Measurements from ENCODE around the gene COQ5. TPM values are rescaled to one million over a fixed set of nuclear protein-coding genes. Genes with fewer than 3 reads are reported as not detected.

COQ5 gene
- total and polyA plus RNA-seq, 2 donors (not counting 1 experiment from before 2014, with no cell fraction given) = 38.5 to 39.1 TPM

DNA sequence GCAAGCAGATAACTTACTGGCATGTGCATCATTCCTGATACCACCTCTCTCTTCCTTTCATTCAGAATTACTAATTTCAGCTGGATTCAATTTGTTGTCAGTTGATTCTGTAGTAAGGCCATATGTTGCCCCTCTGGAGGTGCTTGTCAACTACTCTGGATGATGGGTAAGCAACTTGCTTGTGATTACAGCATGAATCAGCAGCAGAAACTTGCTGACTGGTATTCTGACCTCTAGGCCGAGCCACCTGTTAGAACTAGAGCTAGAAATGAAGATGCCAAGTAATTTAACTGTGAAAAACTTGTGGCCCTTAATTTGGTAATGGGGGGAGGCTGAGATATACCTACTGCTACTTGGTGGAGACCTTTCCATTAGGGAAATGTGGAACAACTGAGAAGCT is 10.3 kb upstream of the COQ5 start:
- Histone ChIP-seq H2AFZ (ENCODE audit: low read length) (no peak overlapping the region), H4K20me1 (ENCODE audit: control insufficient read depth, extremely low read depth, insufficient read depth, low read length) (peaks cover 16% of the 10 kb centered on the region), H3K9me3 (ENCODE audit: control insufficient read depth, insufficient read depth, low read depth, low read length) (no peaks in the 10 kb centered on the region), H3K4me3 (replicated peaks in 1 of 4; ENCODE audit: control extremely low read depth in 1 of 4, insufficient read depth in 1 of 4, low read depth in 3 of 4, low read length in 4 of 4) (peak overlapping the region in 2 of 4 experiments; percentile 20 to 91), H3K4me2 (ENCODE audit: extremely low read depth, insufficient read depth, low read length) (peak overlapping the region; percentile 56), H3K9ac (ENCODE audit: insufficient read depth, low read length) (no peak overlapping the region), H3K4me1 (ENCODE audit: control insufficient read depth, extremely low read depth, insufficient read depth, low read length) (peaks cover 14% of the 10 kb centered on the region), H3K36me3 (ENCODE audit: control insufficient read depth, insufficient read depth, low read length) (no peaks in the 10 kb centered on the region), H3K79me2 (ENCODE audit: control insufficient read depth, insufficient read depth, low read length) (peaks cover 92% of the 10 kb centered on the region), H3K27me3 (ENCODE audit: control insufficient read depth, insufficient read depth, low read length) (no peaks in the 10 kb centered on the region), H3K27ac (ENCODE audit: insufficient read depth, low read length) (peak overlapping the region; percentile 14)
- no peak for TF ChIP-seq EZH2 (IDR thresholded peaks at IDR 0.05; ENCODE audit: low read length, missing control alignments)
- TF ChIP-seq, protein P1, sequence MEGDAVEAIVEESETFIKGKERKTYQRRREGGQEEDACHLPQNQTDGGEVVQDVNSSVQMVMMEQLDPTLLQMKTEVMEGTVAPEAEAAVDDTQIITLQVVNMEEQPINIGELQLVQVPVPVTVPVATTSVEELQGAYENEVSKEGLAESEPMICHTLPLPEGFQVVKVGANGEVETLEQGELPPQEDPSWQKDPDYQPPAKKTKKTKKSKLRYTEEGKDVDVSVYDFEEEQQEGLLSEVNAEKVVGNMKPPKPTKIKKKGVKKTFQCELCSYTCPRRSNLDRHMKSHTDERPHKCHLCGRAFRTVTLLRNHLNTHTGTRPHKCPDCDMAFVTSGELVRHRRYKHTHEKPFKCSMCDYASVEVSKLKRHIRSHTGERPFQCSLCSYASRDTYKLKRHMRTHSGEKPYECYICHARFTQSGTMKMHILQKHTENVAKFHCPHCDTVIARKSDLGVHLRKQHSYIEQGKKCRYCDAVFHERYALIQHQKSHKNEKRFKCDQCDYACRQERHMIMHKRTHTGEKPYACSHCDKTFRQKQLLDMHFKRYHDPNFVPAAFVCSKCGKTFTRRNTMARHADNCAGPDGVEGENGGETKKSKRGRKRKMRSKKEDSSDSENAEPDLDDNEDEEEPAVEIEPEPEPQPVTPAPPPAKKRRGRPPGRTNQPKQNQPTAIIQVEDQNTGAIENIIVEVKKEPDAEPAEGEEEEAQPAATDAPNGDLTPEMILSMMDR (conservative IDR thresholded peaks at IDR 0.05 in 1 of 2, IDR thresholded peaks at IDR 0.05 in 1 of 2; ENCODE audit: low read depth in 1 of 2, low read length in 2 of 2) = no peak
- peak; percentile 51 to 56 for DNase-seq (ENCODE audit: low read depth in 2 of 2)

DNA sequence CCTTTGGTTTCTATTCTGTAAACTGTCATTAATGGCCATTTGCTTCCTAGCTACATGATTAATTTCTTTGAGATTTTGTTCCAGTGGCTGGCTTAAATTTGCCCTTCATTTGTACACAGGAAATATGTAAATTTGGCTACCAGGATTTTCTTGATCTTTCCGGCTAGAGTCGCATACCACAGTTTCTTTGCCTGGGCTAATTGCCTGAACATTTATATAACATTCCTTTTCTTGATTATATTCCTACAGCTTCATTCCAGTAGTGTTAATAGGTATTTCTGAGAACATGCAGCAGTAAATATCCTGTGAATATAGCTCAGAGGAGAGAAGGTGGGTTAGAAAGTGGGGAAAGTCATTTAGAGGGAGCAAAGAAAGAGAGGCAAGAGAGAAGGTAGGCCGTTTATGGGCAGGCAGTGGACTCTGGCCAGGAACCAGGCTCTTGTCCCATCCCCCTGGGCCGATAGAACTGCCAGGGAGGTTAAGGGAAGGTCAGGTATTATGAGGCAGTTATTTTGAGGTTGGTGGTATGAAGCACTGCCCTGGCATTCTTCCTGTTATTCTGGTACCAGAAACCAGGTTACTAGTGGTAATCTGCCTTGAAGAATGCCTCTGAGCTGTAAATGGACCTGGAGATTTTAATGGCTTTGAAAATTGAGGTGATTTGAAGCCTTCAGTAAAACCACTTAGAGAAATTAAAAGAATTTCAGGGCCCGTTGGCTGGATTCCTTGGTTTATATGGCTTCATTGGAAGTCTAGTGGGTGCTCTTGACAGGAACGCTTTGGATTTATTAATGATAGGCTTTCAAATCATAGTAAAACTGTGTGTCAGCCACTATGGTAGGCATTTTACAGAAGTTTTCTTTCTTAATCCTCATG is 9.6 kb upstream of the COQ5 start:
- Histone ChIP-seq H2AFZ (ENCODE audit: low read length) (no peak overlapping the region), H3K4me3 (replicated peaks in 1 of 4; ENCODE audit: control extremely low read depth in 1 of 4, insufficient read depth in 1 of 4, low read depth in 3 of 4, low read length in 4 of 4) (peak overlapping the region in 3 of 4 experiments; percentile 41 to 91 (median 50)), H3K9ac (ENCODE audit: insufficient read depth, low read length) (no peak overlapping the region), H3K36me3 (ENCODE audit: control insufficient read depth, insufficient read depth, low read length) (no peaks in the 10 kb centered on the region), H3K79me2 (ENCODE audit: control insufficient read depth, insufficient read depth, low read length) (peaks cover 87% of the 10 kb centered on the region), H3K27ac (ENCODE audit: insufficient read depth, low read length) (no peak overlapping the region), H3K4me1 (ENCODE audit: control insufficient read depth, extremely low read depth, insufficient read depth, low read length) (peaks cover 14% of the 10 kb centered on the region), H4K20me1 (ENCODE audit: control insufficient read depth, extremely low read depth, insufficient read depth, low read length) (peaks cover 16% of the 10 kb centered on the region), H3K4me2 (ENCODE audit: extremely low read depth, insufficient read depth, low read length) (peak overlapping the region; percentile 97), H3K27me3 (ENCODE audit: control insufficient read depth, insufficient read depth, low read length) (no peaks in the 10 kb centered on the region), H3K9me3 (ENCODE audit: control insufficient read depth, insufficient read depth, low read depth, low read length) (no peaks in the 10 kb centered on the region)
- DNase-seq (ENCODE audit: low read depth in 2 of 2) = peak; percentile 47 to 84
- TF ChIP-seq EZH2 (IDR thresholded peaks at IDR 0.05; ENCODE audit: low read length, missing control alignments) = no peak
- TF ChIP-seq, protein P1 (conservative IDR thresholded peaks at IDR 0.05 in 1 of 2, IDR thresholded peaks at IDR 0.05 in 1 of 2; ENCODE audit: low read depth in 1 of 2, low read length in 2 of 2) = no peak

DNA sequence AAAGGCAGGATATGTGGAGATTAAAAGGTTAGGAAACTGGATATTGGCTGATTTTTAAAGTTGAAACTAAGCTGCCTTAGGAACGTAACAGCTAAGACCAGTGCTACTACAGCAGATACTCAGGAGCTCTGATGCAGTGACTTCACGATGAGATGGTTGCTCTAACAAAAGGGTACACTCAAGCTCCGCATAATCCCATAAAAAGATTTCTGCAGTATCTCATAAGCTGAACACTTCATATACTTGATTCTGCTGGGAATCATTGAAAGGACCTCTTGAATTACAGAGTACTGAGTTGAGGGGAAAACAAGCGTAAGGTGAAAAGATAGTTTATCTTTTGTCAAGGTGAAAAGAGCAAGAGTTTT is 8.9 kb upstream of the COQ5 start:
- Histone ChIP-seq H3K79me2 (ENCODE audit: control insufficient read depth, insufficient read depth, low read length) (peaks cover 80% of the 10 kb centered on the region), H4K20me1 (ENCODE audit: control insufficient read depth, extremely low read depth, insufficient read depth, low read length) (peaks cover 16% of the 10 kb centered on the region), H3K9ac (ENCODE audit: insufficient read depth, low read length) (no peak overlapping the region), H3K9me3 (ENCODE audit: control insufficient read depth, insufficient read depth, low read depth, low read length) (no peaks in the 10 kb centered on the region), H2AFZ (ENCODE audit: low read length) (no peak overlapping the region), H3K4me1 (ENCODE audit: control insufficient read depth, extremely low read depth, insufficient read depth, low read length) (peaks cover 14% of the 10 kb centered on the region), H3K4me3 (replicated peaks in 1 of 4; ENCODE audit: control extremely low read depth in 1 of 4, insufficient read depth in 1 of 4, low read depth in 3 of 4, low read length in 4 of 4) (peak overlapping the region; percentile 36 to 91 (median 46)), H3K4me2 (ENCODE audit: extremely low read depth, insufficient read depth, low read length) (peak overlapping the region; percentile 97), H3K27me3 (ENCODE audit: control insufficient read depth, insufficient read depth, low read length) (no peaks in the 10 kb centered on the region), H3K36me3 (ENCODE audit: control insufficient read depth, insufficient read depth, low read length) (no peaks in the 10 kb centered on the region), H3K27ac (ENCODE audit: insufficient read depth, low read length) (no peak overlapping the region)
- TF ChIP-seq, protein P1 (conservative IDR thresholded peaks at IDR 0.05 in 1 of 2, IDR thresholded peaks at IDR 0.05 in 1 of 2; ENCODE audit: low read depth in 1 of 2, low read length in 2 of 2) = no peak
- TF ChIP-seq EZH2 (IDR thresholded peaks at IDR 0.05; ENCODE audit: low read length, missing control alignments) = no peak
- DNase-seq (ENCODE audit: low read depth in 2 of 2) = no peak
